LNCAP (cell line): Measurements from ENCODE around the gene REPS2.

Source experiments
- TF ChIP-seq, protein P1 (sequence below): fragments of 450-650 bp; IDR thresholded peaks from 2 replicates; pipeline ENCODE4 v1.5.1; 2017; ENCODE audit warnings: mild to moderate bottlenecking

REPS2 gene

DNA sequence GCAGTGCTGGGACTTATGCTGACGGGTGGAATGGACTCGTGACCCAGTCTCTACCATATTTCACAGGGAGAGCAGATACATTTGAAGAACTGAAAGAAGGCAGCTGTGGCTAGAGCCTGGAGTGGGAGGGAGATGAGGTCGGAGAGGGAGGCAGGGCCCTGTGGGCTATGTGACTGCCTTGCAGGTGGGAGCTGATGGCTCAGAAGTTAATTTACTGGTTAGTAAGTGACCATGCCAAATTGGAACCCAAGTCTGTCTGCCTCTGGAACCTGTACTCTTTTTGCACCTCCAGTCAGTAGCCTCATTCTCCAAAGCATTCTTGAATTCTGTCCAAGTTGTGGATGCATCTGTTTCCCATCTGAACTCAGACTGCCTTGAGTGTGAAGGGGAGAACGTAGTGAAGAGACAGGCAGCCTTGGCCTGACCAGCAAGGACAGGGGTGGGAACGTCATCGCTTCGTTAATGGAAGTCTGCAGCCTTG lies 92.3 kb downstream of the REPS2 start:
- TF ChIP-seq, protein P1, sequence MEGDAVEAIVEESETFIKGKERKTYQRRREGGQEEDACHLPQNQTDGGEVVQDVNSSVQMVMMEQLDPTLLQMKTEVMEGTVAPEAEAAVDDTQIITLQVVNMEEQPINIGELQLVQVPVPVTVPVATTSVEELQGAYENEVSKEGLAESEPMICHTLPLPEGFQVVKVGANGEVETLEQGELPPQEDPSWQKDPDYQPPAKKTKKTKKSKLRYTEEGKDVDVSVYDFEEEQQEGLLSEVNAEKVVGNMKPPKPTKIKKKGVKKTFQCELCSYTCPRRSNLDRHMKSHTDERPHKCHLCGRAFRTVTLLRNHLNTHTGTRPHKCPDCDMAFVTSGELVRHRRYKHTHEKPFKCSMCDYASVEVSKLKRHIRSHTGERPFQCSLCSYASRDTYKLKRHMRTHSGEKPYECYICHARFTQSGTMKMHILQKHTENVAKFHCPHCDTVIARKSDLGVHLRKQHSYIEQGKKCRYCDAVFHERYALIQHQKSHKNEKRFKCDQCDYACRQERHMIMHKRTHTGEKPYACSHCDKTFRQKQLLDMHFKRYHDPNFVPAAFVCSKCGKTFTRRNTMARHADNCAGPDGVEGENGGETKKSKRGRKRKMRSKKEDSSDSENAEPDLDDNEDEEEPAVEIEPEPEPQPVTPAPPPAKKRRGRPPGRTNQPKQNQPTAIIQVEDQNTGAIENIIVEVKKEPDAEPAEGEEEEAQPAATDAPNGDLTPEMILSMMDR, result no peak

DNA sequence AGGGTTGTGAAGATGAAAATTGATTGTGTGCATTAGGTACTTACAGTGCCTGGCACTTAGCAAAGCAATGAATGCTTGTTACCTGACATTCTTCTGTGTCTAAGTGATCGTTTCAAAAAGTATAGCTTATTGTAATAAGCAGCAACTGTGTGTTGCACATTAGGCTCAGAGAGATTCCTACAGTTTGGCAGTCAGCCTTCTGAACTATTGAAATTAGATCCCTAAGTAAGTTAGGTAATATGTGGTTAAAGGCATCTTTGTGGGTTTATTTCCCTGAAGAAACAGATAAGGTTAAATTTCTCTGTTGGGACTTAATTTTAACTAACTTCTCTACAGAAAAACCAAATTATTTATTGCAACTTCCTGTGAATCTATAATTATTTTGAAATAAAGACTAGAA lies 93.4 kb downstream of the REPS2 start:
- TF ChIP-seq, protein P1, result no peak

DNA sequence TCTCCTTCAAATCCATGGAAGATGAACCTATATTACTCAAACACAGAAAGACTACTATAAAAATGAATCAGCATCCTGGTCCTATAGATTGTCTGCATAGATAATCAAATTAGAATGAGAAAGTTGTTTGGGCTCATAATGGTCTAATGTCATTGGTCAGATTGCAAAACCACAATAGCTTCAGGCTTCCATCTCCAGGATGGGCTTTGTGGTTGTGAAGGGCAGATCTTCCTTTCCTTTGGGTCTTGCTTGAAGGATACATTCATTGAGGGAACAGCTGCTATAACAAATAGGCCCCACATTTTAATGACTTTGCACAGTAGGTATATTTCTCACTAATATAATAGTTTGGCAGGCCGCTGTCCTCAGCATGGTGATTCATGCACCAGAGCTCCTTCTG lies 94.3 kb downstream of the REPS2 start:
- TF ChIP-seq, protein P1, result no peak

DNA sequence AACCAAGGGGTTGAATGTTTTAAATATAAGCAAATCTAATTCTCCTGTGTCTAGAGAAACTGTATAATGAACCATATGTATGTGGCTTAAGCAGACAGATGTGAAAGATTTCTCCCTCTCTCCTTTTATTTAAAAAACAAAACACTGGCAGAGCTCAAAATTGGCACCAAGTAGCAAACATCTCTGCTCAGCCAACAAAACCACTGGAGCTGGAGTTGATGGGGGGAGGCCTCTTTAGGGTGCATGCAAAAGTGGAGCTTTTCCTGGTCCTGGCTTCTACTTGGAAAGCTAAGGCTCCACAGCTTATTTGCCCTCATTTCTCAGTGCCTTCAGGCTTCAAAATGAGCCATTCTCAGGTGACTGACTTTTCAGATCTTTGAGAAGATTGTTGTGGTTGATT lies 95.6 kb downstream of the REPS2 start:
- TF ChIP-seq, protein P1, result no peak

DNA sequence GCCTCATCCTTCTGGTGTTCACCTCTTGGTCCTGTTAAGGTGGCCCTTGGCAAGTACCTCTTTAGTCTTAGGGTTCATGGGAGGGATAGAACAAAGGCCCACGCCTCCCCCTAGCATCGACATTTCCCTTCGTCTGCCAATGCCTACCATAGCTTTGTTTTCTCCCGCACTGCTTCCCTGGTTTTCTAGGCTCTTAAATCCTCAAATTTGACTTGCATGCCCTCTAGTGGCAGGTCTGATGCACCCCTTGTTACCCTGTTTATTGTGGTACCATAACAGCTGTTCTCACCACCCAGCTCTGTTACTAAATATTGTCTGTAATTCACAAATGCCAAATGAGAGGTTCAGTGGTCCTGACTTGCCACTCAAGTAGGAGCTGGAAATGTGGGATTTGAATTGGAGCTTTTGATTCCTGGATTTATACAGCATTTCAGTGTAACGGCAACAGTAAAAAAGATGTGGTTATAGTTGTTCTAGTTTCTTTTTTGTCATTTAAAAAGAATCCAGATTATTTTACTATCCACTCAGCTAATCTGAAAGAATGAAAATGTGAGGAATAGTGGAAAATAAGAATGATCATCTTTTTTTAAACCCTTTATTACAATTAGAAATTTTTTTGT lies 100.1 kb downstream of the REPS2 start:
- TF ChIP-seq, protein P1, result peak; percentile 59

DNA sequence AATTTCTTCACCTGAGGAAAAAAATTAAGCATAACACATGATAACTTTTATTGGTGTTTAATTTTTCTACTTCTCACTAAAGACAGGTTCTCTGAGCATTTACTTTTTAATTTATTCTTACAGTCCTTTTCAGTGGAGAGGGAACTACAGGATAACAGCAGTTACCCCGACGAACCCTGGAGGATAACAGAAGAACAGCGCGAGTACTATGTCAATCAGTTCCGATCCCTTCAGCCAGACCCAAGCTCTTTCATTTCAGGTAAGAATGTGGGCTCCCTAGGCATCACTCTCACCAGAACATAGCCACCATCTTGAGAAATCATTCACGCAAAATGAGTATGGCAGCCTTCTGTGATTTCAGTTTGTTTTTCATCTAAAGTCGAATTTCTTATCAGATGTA lies 100.8 kb downstream of the REPS2 start:
- TF ChIP-seq, protein P1, result no peak

DNA sequence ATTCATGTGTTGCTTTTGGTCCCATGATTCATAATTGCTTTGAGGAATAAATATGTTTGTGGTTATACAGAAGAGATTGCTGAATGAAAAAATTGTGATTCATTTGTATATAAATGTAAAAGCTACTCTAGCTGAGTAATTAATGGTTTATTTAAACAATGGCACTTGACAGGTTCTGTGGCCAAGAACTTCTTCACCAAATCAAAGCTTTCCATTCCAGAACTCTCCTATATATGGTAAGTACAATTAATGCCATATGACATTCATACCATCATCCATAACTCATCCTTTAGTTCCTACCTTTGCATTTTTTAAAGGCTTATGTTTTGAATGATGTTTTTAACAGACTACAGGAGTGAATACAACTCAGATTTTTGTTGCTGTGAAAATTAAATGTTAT lies 105.8 kb downstream of the REPS2 start:
- TF ChIP-seq, protein P1, result no peak

DNA sequence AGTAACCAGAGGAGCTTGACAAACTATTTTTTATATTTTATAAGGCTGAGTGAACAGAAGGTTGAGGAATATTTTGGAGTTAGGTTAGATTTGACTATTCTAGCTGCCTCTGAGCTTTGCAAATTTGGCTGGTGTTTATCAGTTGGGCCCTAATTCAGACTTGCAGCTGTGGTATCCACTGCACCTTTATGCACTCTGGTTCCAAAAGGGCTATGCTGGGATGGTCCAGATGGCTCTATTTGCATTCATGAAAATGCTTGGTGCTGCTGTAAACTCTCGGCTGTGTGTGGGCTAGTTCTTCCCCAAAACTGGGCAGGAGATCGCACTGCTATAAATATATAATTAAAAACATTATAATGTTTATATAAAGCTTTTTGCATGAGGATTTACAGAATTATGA lies 106.3 kb downstream of the REPS2 start:
- TF ChIP-seq, protein P1, result no peak
